ENCODE measurements around the gene BPIFA3.

DNA sequence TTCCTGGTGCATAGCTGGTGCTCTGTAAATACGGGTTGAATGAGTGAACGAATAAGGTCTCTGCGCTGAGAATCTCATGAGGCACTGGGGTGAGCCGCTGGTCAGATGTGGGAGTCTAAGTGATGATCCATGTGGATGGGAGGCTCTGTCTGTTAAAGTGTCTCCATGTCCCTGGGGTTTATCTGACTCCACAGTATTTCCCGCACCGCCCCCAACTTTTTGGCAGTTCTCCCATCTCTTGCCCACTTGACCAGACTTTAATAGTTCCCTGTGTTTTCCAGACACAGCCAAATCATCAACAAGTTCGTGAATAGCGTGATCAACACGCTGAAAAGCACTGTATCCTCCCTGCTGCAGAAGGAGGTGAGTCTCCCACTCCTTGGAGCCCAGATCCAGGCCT is 39.3 kb upstream of the BPIFA3 start:
- no peak for TF ChIP-seq CTCF (conservative IDR thresholded peaks at IDR 0.05; ENCODE audit: low read depth in 2 of 2)
- TF ChIP-seq EZH2 (IDR thresholded peaks at IDR 0.05; ENCODE audit: low read depth, unreplicated experiment), result no peak
- TF ChIP-seq POLR2AphosphoS5 (IDR thresholded peaks at IDR 0.05; ENCODE audit: low read depth), result no peak
- TF ChIP-seq REST (IDR thresholded peaks at IDR 0.05; ENCODE audit: unreplicated experiment), result no peak
- TF ChIP-seq JUNB (IDR thresholded peaks at IDR 0.05; ENCODE audit: unreplicated experiment), result no peak
- TF ChIP-seq, protein P1, sequence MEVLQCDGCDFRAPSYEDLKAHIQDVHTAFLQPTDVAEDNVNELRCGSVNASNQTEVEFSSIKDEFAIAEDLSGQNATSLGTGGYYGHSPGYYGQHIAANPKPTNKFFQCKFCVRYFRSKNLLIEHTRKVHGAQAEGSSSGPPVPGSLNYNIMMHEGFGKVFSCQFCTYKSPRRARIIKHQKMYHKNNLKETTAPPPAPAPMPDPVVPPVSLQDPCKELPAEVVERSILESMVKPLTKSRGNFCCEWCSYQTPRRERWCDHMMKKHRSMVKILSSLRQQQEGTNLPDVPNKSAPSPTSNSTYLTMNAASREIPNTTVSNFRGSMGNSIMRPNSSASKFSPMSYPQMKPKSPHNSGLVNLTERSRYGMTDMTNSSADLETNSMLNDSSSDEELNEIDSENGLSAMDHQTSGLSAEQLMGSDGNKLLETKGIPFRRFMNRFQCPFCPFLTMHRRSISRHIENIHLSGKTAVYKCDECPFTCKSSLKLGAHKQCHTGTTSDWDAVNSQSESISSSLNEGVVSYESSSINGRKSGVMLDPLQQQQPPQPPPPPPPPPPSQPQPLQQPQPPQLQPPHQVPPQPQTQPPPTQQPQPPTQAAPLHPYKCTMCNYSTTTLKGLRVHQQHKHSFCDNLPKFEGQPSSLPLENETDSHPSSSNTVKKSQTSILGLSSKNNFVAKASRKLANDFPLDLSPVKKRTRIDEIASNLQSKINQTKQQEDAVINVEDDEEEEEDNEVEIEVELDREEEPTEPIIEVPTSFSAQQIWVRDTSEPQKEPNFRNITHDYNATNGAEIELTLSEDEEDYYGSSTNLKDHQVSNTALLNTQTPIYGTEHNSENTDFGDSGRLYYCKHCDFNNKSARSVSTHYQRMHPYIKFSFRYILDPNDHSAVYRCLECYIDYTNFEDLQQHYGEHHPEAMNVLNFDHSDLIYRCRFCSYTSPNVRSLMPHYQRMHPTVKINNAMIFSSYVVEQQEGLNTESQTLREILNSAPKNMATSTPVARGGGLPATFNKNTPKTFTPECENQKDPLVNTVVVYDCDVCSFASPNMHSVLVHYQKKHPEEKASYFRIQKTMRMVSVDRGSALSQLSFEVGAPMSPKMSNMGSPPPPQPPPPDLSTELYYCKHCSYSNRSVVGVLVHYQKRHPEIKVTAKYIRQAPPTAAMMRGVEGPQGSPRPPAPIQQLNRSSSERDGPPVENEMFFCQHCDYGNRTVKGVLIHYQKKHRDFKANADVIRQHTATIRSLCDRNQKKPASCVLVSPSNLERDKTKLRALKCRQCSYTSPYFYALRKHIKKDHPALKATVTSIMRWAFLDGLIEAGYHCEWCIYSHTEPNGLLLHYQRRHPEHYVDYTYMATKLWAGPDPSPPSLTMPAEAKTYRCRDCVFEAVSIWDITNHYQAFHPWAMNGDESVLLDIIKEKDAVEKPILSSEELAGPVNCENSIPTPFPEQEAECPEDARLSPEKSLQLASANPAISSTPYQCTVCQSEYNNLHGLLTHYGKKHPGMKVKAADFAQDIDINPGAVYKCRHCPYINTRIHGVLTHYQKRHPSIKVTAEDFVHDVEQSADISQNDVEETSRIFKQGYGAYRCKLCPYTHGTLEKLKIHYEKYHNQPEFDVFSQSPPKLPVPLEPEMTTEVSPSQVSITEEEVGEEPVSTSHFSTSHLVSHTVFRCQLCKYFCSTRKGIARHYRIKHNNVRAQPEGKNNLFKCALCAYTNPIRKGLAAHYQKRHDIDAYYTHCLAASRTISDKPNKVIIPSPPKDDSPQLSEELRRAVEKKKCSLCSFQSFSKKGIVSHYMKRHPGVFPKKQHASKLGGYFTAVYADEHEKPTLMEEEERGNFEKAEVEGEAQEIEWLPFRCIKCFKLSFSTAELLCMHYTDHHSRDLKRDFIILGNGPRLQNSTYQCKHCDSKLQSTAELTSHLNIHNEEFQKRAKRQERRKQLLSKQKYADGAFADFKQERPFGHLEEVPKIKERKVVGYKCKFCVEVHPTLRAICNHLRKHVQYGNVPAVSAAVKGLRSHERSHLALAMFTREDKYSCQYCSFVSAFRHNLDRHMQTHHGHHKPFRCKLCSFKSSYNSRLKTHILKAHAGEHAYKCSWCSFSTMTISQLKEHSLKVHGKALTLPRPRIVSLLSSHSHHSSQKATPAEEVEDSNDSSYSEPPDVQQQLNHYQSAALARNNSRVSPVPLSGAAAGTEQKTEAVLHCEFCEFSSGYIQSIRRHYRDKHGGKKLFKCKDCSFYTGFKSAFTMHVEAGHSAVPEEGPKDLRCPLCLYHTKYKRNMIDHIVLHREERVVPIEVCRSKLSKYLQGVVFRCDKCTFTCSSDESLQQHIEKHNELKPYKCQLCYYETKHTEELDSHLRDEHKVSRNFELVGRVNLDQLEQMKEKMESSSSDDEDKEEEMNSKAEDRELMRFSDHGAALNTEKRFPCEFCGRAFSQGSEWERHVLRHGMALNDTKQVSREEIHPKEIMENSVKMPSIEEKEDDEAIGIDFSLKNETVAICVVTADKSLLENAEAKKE (CRISPR knock-in tag; IDR thresholded peaks at IDR 0.05), result no peak
- TF ChIP-seq NANOG (IDR thresholded peaks at IDR 0.05; ENCODE audit: borderline replicate concordance), result no peak
- no peak for TF ChIP-seq EZH2phosphoT487 (IDR thresholded peaks at IDR 0.05; ENCODE audit: unreplicated experiment)
- TF ChIP-seq ZNF114 (CRISPR knock-in tag; IDR thresholded peaks at IDR 0.05), result no peak
- no peak for TF ChIP-seq ETS1 (IDR thresholded peaks at IDR 0.05)
- TF ChIP-seq ZNF331 (CRISPR knock-in tag; IDR thresholded peaks at IDR 0.05; ENCODE audit: low read depth), result no peak
- no peak for TF ChIP-seq CREB1 (CRISPR knock-in tag; IDR thresholded peaks at IDR 0.05; ENCODE audit: low read depth)
- no peak for TF ChIP-seq STAT1 (IDR thresholded peaks at IDR 0.05; ENCODE audit: unreplicated experiment)
